Thyroid gland (tissue), 4 donors: Measurements from ENCODE around the gene IFI16. TPM values are rescaled to one million over a fixed set of nuclear protein-coding genes. Genes with fewer than 3 reads are reported as not detected.
A peak's percentile ranks its signal among the peaks of the same experiment; 100 is the strongest.

ENCODE experiments used
- DNase-seq, 2 donors: peaks; one replicate each; pipeline ENCODE4 v3.0.0-alpha.2; 2019
- H3K27ac ChIP-seq, 3 donors: fragments of 200-600 bp; sonication (generic); 1 replicate in 2 of 3; 2 replicates in 1 of 3; pipeline ENCODE4 v1.5.1; 2016 to 2019; ENCODE audit warnings: mild to moderate bottlenecking in 1 of 3, moderate library complexity in 1 of 3
- H3K27me3 ChIP-seq: fragments of 200-600 bp; sonication (generic); one replicate; pipeline ENCODE4 v1.5.1; 2019
- H3K36me3 ChIP-seq, 2 donors: fragments of 200-600 bp; sonication (generic); one replicate each; pipeline ENCODE4 v1.5.1; 2016 to 2019
- H3K4me1 ChIP-seq, 2 donors: fragments of 200-600 bp; sonication (generic); one replicate each; pipeline ENCODE4 v1.5.1; 2017 to 2019
- H3K4me3 ChIP-seq, 3 donors: fragments of 200-600 bp; sonication (generic); replicated peaks in 1 of 3; 1 replicate in 2 of 3; 2 replicates in 1 of 3; pipeline ENCODE4 v1.5.1; 2016; ENCODE audit warnings: mild to moderate bottlenecking in 1 of 3
- H3K9me3 ChIP-seq: fragments of 200-600 bp; sonication (generic); one replicate; pipeline ENCODE4 v1.5.1; 2017
- CTCF ChIP-seq, 6 experiments: fragments of 200-600 bp in 3 of 6; fragments of 450-650 bp in 3 of 6; sonication (generic) in 3 of 6; IDR thresholded peaks; one replicate each; pipeline ENCODE4 v1.5.1; 2016 to 2019; ENCODE audit warnings: antibody characterized with exemption in 6 of 6, mild to moderate bottlenecking in 2 of 6, inconsistent platforms in 1 of 6, moderate library complexity in 1 of 6
- POLR2A ChIP-seq, 2 donors: fragments of 450-650 bp; IDR thresholded peaks; one replicate each; pipeline ENCODE4 v1.6.1; 2017; ENCODE audit warnings: antibody characterized with exemption in 2 of 2, mild to moderate bottlenecking in 2 of 2, moderate library complexity in 1 of 2
- WGBS, 2 donors: methylation state at CpG; one replicate each; pipeline ENCODE4 v1.1.5; 2017; 5-methylcytosine and 5-hydroxymethylcytosine counted together
- intact Hi-C: fragments of 100-400 bp; cut with DNase I; formaldehyde crosslinking; loops from one replicate; pipeline ENCODE4 v1.15.1; 2023
- total RNA-seq, 4 donors: library from RNA; depleted of rRNA; stranded (reverse); fragments of >200 nt; gene quantifications; one replicate each; pipeline ENCODE4 v1.2.3, GENCODE V29; 2016

IFI16 gene
- total RNA-seq = 100 to 1,000 TPM in 1 of 4 donors, 10 to 100 TPM in 3; 29.8 to 110 (median 49.5) TPM

GRCh38 chr1:159009704-159010361, at the start of gene IFI16:
Gene IFI16 (plus strand): TSS chr1:159009907. CDS start chr1:159014681, 4,774 bp downstream.
- H3K36me3 ChIP-seq = no peaks in the 10 kb centered on the region

GRCh38 chr1:158961178-158961577, 48.5 kb upstream of the IFI16 start:
- no peaks in the 10 kb centered on the region for H3K27me3 ChIP-seq
- H3K9me3 ChIP-seq = no peaks in the 10 kb centered on the region
- no peak for TF ChIP-seq POLR2A (IDR thresholded peaks at IDR 0.05)
- no peak for TF ChIP-seq CTCF (IDR thresholded peaks at IDR 0.05)
- no peaks in the 10 kb centered on the region for H3K4me1 ChIP-seq
- 93 to 94% methylated on average over 1 of the region's 1 CpG for WGBS, 2 donors
- intact Hi-C loops = no loop called here
- DNase-seq = no peak
- no peak overlapping the region for H3K4me3 ChIP-seq
- no peaks in the 10 kb centered on the region for H3K36me3 ChIP-seq
- H3K27ac ChIP-seq = no peak overlapping the region

More at GRCh38 chr1:159009704-159010361, at the start of gene IFI16:
- intact Hi-C loops = no loop called here
- no peaks in the 10 kb centered on the region for H3K9me3 ChIP-seq
- H3K27me3 ChIP-seq = no peaks in the 10 kb centered on the region
- peaks cover 0 to 12% of the 10 kb centered on the region in 2 donors for H3K4me1 ChIP-seq
- TF ChIP-seq CTCF (IDR thresholded peaks at IDR 0.05) (no peak), POLR2A (IDR thresholded peaks at IDR 0.05) (peak in 1 of 2 donors; percentile 59)
- peak; percentile 9 to 17 for DNase-seq
- 16 to 40% methylated on average over 5 of the region's 5 CpGs for WGBS, 2 donors
- peak within 1 kb of the TSS; percentile 34 to 85 (median 82) for H3K27ac ChIP-seq
- H3K4me3 ChIP-seq = peak within 1 kb of the TSS in 2 of 3 donors; percentile 8 to 33

- no peaks in the 10 kb centered on the region for H3K36me3 ChIP-seq
- no peaks in the 10 kb centered on the region for H3K9me3 ChIP-seq
- no peak overlapping the region for H3K4me3 ChIP-seq
- DNase-seq = no peak
- intact Hi-C loops = no loop called here
- 43 to 55% methylated on average over 4 to 5 of the region's 5 CpGs for WGBS, 2 donors
- H3K4me1 ChIP-seq = no peaks in the 10 kb centered on the region
- no peaks in the 10 kb centered on the region for H3K27me3 ChIP-seq
- TF ChIP-seq POLR2A (IDR thresholded peaks at IDR 0.05) = no peak
- TF ChIP-seq CTCF (IDR thresholded peaks at IDR 0.05) = no peak
- H3K27ac ChIP-seq = no peak overlapping the region
These were observed 46.7 kb upstream of the IFI16 start for GRCh38 chr1:158962983-158963382.

GRCh38 chr1:158969166-158969565, 40.5 kb upstream of the IFI16 start:
- Histone ChIP-seq H3K27me3 (no peaks in the 10 kb centered on the region), H3K36me3 (no peaks in the 10 kb centered on the region), H3K4me3 (no peak overlapping the region), H3K27ac (no peak overlapping the region), H3K9me3 (no peaks in the 10 kb centered on the region), H3K4me1 (no peaks in the 10 kb centered on the region)
- DNase-seq = no peak
- intact Hi-C loops = no loop called here
- WGBS, 2 donors = 86 to 87% methylated on average over 3 of the region's 3 CpGs
- TF ChIP-seq POLR2A (IDR thresholded peaks at IDR 0.05) = no peak

- intact Hi-C loops = no loop called here
- Histone ChIP-seq H3K27ac (no peak overlapping the region), H3K36me3 (no peaks in the 10 kb centered on the region), H3K9me3 (no peaks in the 10 kb centered on the region), H3K4me1 (no peaks in the 10 kb centered on the region), H3K27me3 (no peaks in the 10 kb centered on the region), H3K4me3 (no peak overlapping the region)
- WGBS, 2 donors = 82 to 92% methylated on average over 1 of the region's 1 CpG
- TF ChIP-seq POLR2A (IDR thresholded peaks at IDR 0.05) (no peak), CTCF (IDR thresholded peaks at IDR 0.05) (no peak)
- no peak for DNase-seq
These were observed 39.9 kb upstream of the IFI16 start for GRCh38 chr1:158969855-158970254.
